Superior temporal gyrus (tissue), 1 donor: ENCODE data around the gene NSD1.

ENCODE experiments used
- DNase-seq: peaks from one replicate; pipeline ENCODE4 v3.0.0-alpha.2; 2016; ENCODE audit errors: extremely low spot score

NSD1 gene

GRCh38 chr5:177133096-177133852 lies at the start of gene NSD1:
Gene NSD1 (plus strand): TSS chr5:177133773. CDS start chr5:177135104, 1,331 bp downstream.
- peak; percentile 91 for DNase-seq

- no peak for DNase-seq
Measured at GRCh38 chr5:177084175-177084574, 49.4 kb upstream of the NSD1 start.

GRCh38 chr5:177085985-177086653 lies 47.5 kb upstream of the NSD1 start:
- DNase-seq = no peak

- no peak for DNase-seq
Measured at GRCh38 chr5:177086654-177087397, 46.7 kb upstream of the NSD1 start, which contains the start of gene FGFR4. Gene FGFR4 (plus strand): TSS chr5:177086915. CDS start chr5:177089603, 2,688 bp downstream.

GRCh38 chr5:177087398-177088005 lies 46.1 kb upstream of the NSD1 start:
- no peak for DNase-seq

- no peak for DNase-seq
Measured at GRCh38 chr5:177089127-177089526, 44.4 kb upstream of the NSD1 start.

- DNase-seq = no peak
Measured at GRCh38 chr5:177089825-177090641, 43.5 kb upstream of the NSD1 start.

GRCh38 chr5:177090813-177091212 lies 42.8 kb upstream of the NSD1 start:
- DNase-seq = no peak

GRCh38 chr5:177091232-177091631 lies 42.3 kb upstream of the NSD1 start:
- DNase-seq = no peak

- DNase-seq = no peak
Measured at GRCh38 chr5:177092178-177093081, 41.1 kb upstream of the NSD1 start.

- no peak for DNase-seq
Measured at GRCh38 chr5:177093082-177093712, 40.4 kb upstream of the NSD1 start.

GRCh38 chr5:177093803-177094202 lies 39.8 kb upstream of the NSD1 start:
- no peak for DNase-seq

- no peak for DNase-seq
Measured at GRCh38 chr5:177094224-177095087, 39.1 kb upstream of the NSD1 start.

- DNase-seq = no peak
Measured at GRCh38 chr5:177095088-177095669, 38.4 kb upstream of the NSD1 start.

GRCh38 chr5:177096162-177097015 lies 37.2 kb upstream of the NSD1 start:
- no peak for DNase-seq

- DNase-seq = no peak
Measured at GRCh38 chr5:177097016-177097985, 36.3 kb upstream of the NSD1 start.
